Measurements from ENCODE around the gene MEX3A.

The MEX3A gene

GRCh38 chr1:156069490-156070455 lies 12.5 kb downstream of the MEX3A start:
- Histone ChIP-seq H3K79me2 (ENCODE audit: insufficient read depth, low read length) (no peaks in the 10 kb centered on the region), H3K27me3 (ENCODE audit: insufficient read depth, low read length) (no peaks in the 10 kb centered on the region), H2AFZ (ENCODE audit: low read length) (no peak overlapping the region), H3K9me2 (ENCODE audit: low read depth, low read length) (no peaks in the 10 kb centered on the region), H3K36me3 (ENCODE audit: insufficient read depth, low read length) (no peaks in the 10 kb centered on the region), H3K27ac (ENCODE audit: low read depth, low read length, poor library complexity, severe bottlenecking) (no peak overlapping the region), H3K9me3 (ENCODE audit: low read length) (no peaks in the 10 kb centered on the region), H4K20me1 (ENCODE audit: insufficient read depth, low read length) (no peaks in the 10 kb centered on the region), H3K4me2 (ENCODE audit: low read length) (no peak overlapping the region), H3K4me1 (ENCODE audit: insufficient read depth, low read length, severe bottlenecking) (peaks cover under 1% of the 10 kb centered on the region), H3K9ac (ENCODE audit: low read length) (no peak overlapping the region), H3F3A (ENCODE audit: insufficient read depth, low read length) (no peaks in the 10 kb centered on the region), H3K4me3 (ENCODE audit: low read depth, low read length, poor library complexity, severe bottlenecking) (no peak overlapping the region)
- TF ChIP-seq CTCF (IDR thresholded peaks at IDR 0.05; ENCODE audit: low read length) = no peak
- no peak for TF ChIP-seq EZH2 (IDR thresholded peaks at IDR 0.05; ENCODE audit: borderline replicate concordance, low read length)

- Histone ChIP-seq H3K9me2 (ENCODE audit: low read depth, low read length) (no peaks in the 10 kb centered on the region), H3K4me2 (ENCODE audit: low read length) (no peak overlapping the region), H3K9me3 (ENCODE audit: low read length) (no peaks in the 10 kb centered on the region), H3K4me3 (ENCODE audit: low read depth, low read length, poor library complexity, severe bottlenecking) (no peak overlapping the region), H3K4me1 (ENCODE audit: insufficient read depth, low read length, severe bottlenecking) (no peaks in the 10 kb centered on the region), H3K79me2 (ENCODE audit: insufficient read depth, low read length) (no peaks in the 10 kb centered on the region), H2AFZ (ENCODE audit: low read length) (no peak overlapping the region), H3K27me3 (ENCODE audit: insufficient read depth, low read length) (no peaks in the 10 kb centered on the region), H3K27ac (ENCODE audit: low read depth, low read length, poor library complexity, severe bottlenecking) (no peak overlapping the region), H3K36me3 (ENCODE audit: insufficient read depth, low read length) (no peaks in the 10 kb centered on the region), H3F3A (ENCODE audit: insufficient read depth, low read length) (no peaks in the 10 kb centered on the region), H4K20me1 (ENCODE audit: insufficient read depth, low read length) (no peaks in the 10 kb centered on the region), H3K9ac (ENCODE audit: low read length) (no peak overlapping the region)
- TF ChIP-seq EZH2 (IDR thresholded peaks at IDR 0.05; ENCODE audit: borderline replicate concordance, low read length) (no peak), CTCF (IDR thresholded peaks at IDR 0.05; ENCODE audit: low read length) (no peak)
Observed at GRCh38 chr1:156067262-156067661, 15.0 kb downstream of the MEX3A start.

GRCh38 chr1:156065871-156066270 lies 16.4 kb downstream of the MEX3A start:
- TF ChIP-seq EZH2 (IDR thresholded peaks at IDR 0.05; ENCODE audit: borderline replicate concordance, low read length) = no peak
- TF ChIP-seq CTCF (IDR thresholded peaks at IDR 0.05; ENCODE audit: low read length) = no peak
- Histone ChIP-seq H2AFZ (ENCODE audit: low read length) (no peak overlapping the region), H3K9ac (ENCODE audit: low read length) (no peak overlapping the region), H3K27me3 (ENCODE audit: insufficient read depth, low read length) (no peaks in the 10 kb centered on the region), H3K36me3 (ENCODE audit: insufficient read depth, low read length) (no peaks in the 10 kb centered on the region), H3K4me1 (ENCODE audit: insufficient read depth, low read length, severe bottlenecking) (peaks cover 9% of the 10 kb centered on the region), H3K9me3 (ENCODE audit: low read length) (no peaks in the 10 kb centered on the region), H3K9me2 (ENCODE audit: low read depth, low read length) (no peaks in the 10 kb centered on the region), H3K79me2 (ENCODE audit: insufficient read depth, low read length) (no peaks in the 10 kb centered on the region), H3K4me2 (ENCODE audit: low read length) (no peak overlapping the region), H3K27ac (ENCODE audit: low read depth, low read length, poor library complexity, severe bottlenecking) (no peak overlapping the region), H3K4me3 (ENCODE audit: low read depth, low read length, poor library complexity, severe bottlenecking) (no peak overlapping the region), H3F3A (ENCODE audit: insufficient read depth, low read length) (no peaks in the 10 kb centered on the region), H4K20me1 (ENCODE audit: insufficient read depth, low read length) (no peaks in the 10 kb centered on the region)
